CD4-positive, alpha-beta memory T cell (primary cell): Measurements from ENCODE around the gene SYNGAP1. TPM values are rescaled to one million over a fixed set of nuclear protein-coding genes. Genes with fewer than 3 reads are reported as not detected.
"Not testable (repeated sequence)": the region's sequence is repeated elsewhere in the genome, so short reads cannot be mapped to it uniquely, and the experiment has no call there.

Source experiments
- CTCF ChIA-PET: fragments of 350-600 bp; sonication (Branson Sonifier 250); formaldehyde crosslinking; loops from one replicate; lab custom pipeline; 2021; ENCODE audit warnings: inconsistent platforms; ENCODE audit not compliant: partially characterized antibody; lab: Charles Lee
- POLR2A ChIA-PET: fragments of 350-600 bp; sonication (Branson Sonifier 250); formaldehyde crosslinking; loops from one replicate; lab custom pipeline; 2021; ENCODE audit not compliant: partially characterized antibody; lab: Charles Lee
- DNase-seq, 5 donors: peaks; one replicate each; pipeline versions ENCODE4 v3.0.0 to v3.0.0-alpha.2; 2020 to 2022; ENCODE audit warnings: mixed read lengths in 1 of 5
- H3K27ac ChIP-seq: one replicate; pipeline ENCODE4 v1.7.0; 2013; ENCODE audit warnings: low read depth, low read length
- H3K27me3 ChIP-seq: 2 replicates; pipeline ENCODE4 v1.7.0; 2013; ENCODE audit warnings: mild to moderate bottlenecking, low read length, moderate library complexity; ENCODE audit not compliant: insufficient read depth
- H3K36me3 ChIP-seq: 2 replicates; pipeline ENCODE4 v1.7.0; 2013; ENCODE audit warnings: mild to moderate bottlenecking, low read length, moderate library complexity; ENCODE audit not compliant: insufficient read depth
- H3K4me1 ChIP-seq: 2 replicates; pipeline ENCODE4 v1.7.0; 2013; ENCODE audit warnings: mild to moderate bottlenecking, low read length, moderate library complexity; ENCODE audit not compliant: insufficient read depth
- H3K4me3 ChIP-seq, 2 donors: one replicate each; pipeline ENCODE4 v1.7.0; 2013; ENCODE audit warnings: low read length in 2 of 2, mild to moderate bottlenecking in 1 of 2
- H3K9me3 ChIP-seq, 2 donors: one replicate each; pipeline ENCODE4 v1.7.0; 2013; ENCODE audit warnings: low read length in 2 of 2, control low read depth in 1 of 2; ENCODE audit not compliant: control insufficient read depth in 1 of 2
- H3K27ac Mint-ChIP-seq, 7 donors: one replicate each; pipeline ENCODE4 v1.8.0; 2020 to 2021; ENCODE audit warnings: mixed read lengths in 7 of 7, mild to moderate bottlenecking in 6 of 7, inconsistent platforms in 3 of 7, moderate library complexity in 3 of 7
- H3K27me3 Mint-ChIP-seq, 2 donors: one replicate each; pipeline ENCODE4 v1.8.0; 2020 to 2021; ENCODE audit warnings: mixed read lengths in 2 of 2
- H3K36me3 Mint-ChIP-seq, 2 donors: one replicate each; pipeline ENCODE4 v1.8.0; 2020 to 2021; ENCODE audit warnings: mixed read lengths in 2 of 2, inconsistent platforms in 1 of 2, mild to moderate bottlenecking in 1 of 2
- H3K4me1 Mint-ChIP-seq, 4 donors: one replicate each; pipeline ENCODE4 v1.8.0; 2020 to 2021; ENCODE audit warnings: mixed read lengths in 4 of 4, mild to moderate bottlenecking in 1 of 4
- H3K4me3 Mint-ChIP-seq, 8 donors: one replicate each; pipeline ENCODE4 v1.8.0; 2020 to 2021; ENCODE audit warnings: mixed read lengths in 8 of 8, mild to moderate bottlenecking in 7 of 8, moderate library complexity in 6 of 8, inconsistent platforms in 3 of 8
- H3K9me3 Mint-ChIP-seq, 8 donors: one replicate each; pipeline ENCODE4 v1.8.0; 2020 to 2021; ENCODE audit warnings: mixed read lengths in 8 of 8, mild to moderate bottlenecking in 5 of 8, inconsistent platforms in 3 of 8, moderate library complexity in 1 of 8
- intact Hi-C: fragments of 100-400 bp; cut with micrococcal nuclease; formaldehyde crosslinking; loops from one replicate; pipeline ENCODE4 v1.15.1; 2023
- polyA plus RNA-seq, 2 donors: library from polyadenylated mRNA; unstranded; fragments of 300-500 nt; fragmentation: Illumina TruSeq; gene quantifications; one replicate each; pipeline ENCODE4 v1.2.3, GENCODE V29; 2021
- total RNA-seq, 2 experiments: library from RNA; stranded (reverse); gene quantifications; one replicate each; pipeline ENCODE4 v1.2.3, GENCODE V29; 2021

Gene SYNGAP1
- total and polyA plus RNA-seq, 4 experiments from 2014 or later, result 1.9 to 48.0 (median 47.8) TPM; not detected in 1

DNA sequence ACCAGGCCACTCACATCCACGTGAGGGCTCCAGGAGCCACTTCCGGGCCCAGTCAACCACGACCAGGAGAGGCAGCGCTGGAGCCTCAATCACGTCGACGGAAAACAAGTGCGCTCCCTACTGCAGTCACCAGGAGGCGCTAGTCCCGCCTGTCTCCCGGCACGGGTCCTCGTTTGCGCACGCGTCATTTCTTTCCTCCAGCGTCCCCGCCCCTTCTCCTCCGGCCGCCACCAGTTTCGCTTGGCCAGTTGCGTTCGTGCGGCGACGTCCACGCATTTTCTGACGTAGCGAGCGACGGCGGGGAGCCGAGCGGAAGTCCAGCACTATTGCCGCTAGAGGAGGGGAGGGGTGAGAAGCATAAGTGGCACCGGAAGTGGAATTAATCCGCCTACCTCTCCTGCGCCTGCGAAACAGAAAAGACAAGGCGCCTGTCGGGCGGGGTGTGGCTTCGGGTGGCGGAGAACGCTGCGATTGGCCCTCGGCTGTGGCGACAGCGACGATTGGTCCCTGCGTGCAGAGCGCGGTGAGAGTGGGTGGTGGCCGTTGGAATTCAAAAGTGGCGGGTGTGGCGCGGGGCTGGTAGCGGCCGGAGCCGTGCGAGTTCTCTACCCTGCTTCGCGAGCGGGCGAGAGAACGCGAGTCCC, 28.5 kb upstream of the SYNGAP1 start, which contains the start of gene KIFC1:
TSS of gene KIFC1 (plus strand) at position 546 of the 644 bp plus-strand sequence. CDS start 163 bp downstream, outside the sequence.
- H3K9me3 Mint-ChIP-seq, result no peaks in the 10 kb centered on the region
- peaks cover 21% of the 10 kb centered on the region for H3K4me1 ChIP-seq
- DNase-seq, result peak; percentile 99
- no peaks in the 10 kb centered on the region for H3K27me3 ChIP-seq
- intact Hi-C loops, result loop anchor here (1.0 to 2.0 kb wide), 16 partner anchors 19 to 191 kb away; partner anchors contain the start of genes BAK1, CUTA, PFDN6 and RGL2
- H3K4me3 Mint-ChIP-seq, result peak within 1 kb of the TSS; percentile 83 to 94 (median 86)
- H3K4me3 ChIP-seq, result peak within 1 kb of the TSS; percentile 18 to 78
- CTCF ChIA-PET, result interaction anchor here (0.6 to 2.0 kb wide), 28 partner anchors 10 to 320 kb away, joined by 3 to 26 read pairs (median 4); partner anchors contain the start of genes B3GALT4, CUTA, RPS18 and UQCC2
- no peaks in the 10 kb centered on the region for H3K36me3 ChIP-seq
- H3K27ac ChIP-seq, result peak within 1 kb of the TSS; percentile 74
- peaks cover 25 to 40% (median 30%) of the 10 kb centered on the region in 4 donors for H3K4me1 Mint-ChIP-seq
- POLR2A ChIA-PET, result interaction anchor here (0.7 to 3.8 kb wide), 22 partner anchors 14 to 188 kb away, joined by 3 to 32 read pairs (median 6); partner anchors contain the start of genes B3GALT4, BAK1, CUTA and PFDN6
- no peaks in the 10 kb centered on the region for H3K9me3 ChIP-seq
- no peaks in the 10 kb centered on the region for H3K36me3 Mint-ChIP-seq
- H3K27me3 Mint-ChIP-seq, result no peaks in the 10 kb centered on the region
- peak within 1 kb of the TSS; percentile 89 to 99 (median 98) for H3K27ac Mint-ChIP-seq

DNA sequence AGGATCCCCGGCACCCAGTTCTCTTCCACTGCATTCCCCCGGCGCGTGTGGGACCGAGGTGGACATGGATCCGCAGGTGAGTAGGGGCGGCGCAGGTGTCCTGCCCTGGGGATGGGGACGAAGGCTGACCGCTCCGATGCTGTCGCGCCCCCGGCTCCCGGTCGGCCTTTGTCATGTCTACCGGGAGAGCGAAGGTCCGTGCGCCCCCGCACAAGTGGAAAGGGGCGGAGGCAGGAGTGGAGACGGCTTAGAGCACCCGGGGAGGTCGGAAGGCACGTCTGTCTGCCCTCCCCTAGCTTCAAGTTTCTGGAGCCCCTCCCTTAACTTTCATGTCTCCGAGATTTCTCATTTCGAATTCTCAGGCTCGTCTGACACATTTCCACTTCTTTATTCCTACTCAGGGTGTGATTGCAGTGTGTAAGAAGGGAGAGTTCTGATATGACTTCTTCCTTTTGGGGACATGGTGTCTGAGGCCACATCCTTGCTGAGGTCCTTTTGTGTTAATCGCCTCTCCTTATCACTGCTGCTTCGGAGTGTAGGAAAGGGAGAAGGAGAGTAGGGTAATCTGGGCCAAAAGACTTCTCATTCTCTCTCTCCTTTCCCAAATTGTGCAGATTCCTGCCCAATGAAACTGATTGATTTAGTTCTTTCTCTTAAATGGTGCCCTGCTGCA, 27.8 kb upstream of the SYNGAP1 start:
- Mint-ChIP-seq H3K36me3 (no peaks in the 10 kb centered on the region), H3K27ac (peak overlapping the region; percentile 89 to 99 (median 98)), H3K4me1 (peaks cover 25 to 40% (median 30%) of the 10 kb centered on the region in 4 donors), H3K4me3 (peak overlapping the region; percentile 83 to 94 (median 86)), H3K9me3 (no peaks in the 10 kb centered on the region), H3K27me3 (no peaks in the 10 kb centered on the region)
- CTCF ChIA-PET, result no interaction called here
- POLR2A ChIA-PET, result interaction anchor here (1.0 to 3.8 kb wide), 7 partner anchors 11 to 93 kb away, joined by 3 to 32 read pairs (median 16); partner anchors contain the start of genes CUTA, RGL2 and TAPBP
- Histone ChIP-seq H3K9me3 (no peaks in the 10 kb centered on the region), H3K27ac (peak overlapping the region; percentile 74), H3K27me3 (no peaks in the 10 kb centered on the region), H3K4me1 (peaks cover 21% of the 10 kb centered on the region), H3K4me3 (peak overlapping the region; percentile 18 to 78), H3K36me3 (no peaks in the 10 kb centered on the region)
- intact Hi-C loops, result loop anchor here (1.0 to 2.0 kb wide), 16 partner anchors 18 to 192 kb away; partner anchors contain the start of genes BAK1, CUTA, PFDN6 and RGL2
- no peak for DNase-seq

DNA sequence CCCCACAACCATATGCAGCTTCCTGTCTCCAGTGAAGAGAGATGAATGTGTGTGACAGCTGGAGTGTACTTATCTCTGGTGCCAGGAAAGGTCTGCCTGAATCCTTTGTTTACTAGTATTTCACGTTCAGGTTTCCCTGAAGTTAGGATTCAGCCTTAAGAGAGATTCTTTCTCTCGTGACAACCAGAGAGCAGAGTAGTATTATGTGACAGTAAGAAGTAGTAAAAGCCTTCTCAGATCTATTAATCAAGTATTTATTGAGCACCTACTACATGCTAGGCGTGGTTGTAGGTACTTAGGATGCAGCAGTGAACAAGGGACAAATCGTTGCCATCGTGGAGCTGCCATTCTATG, 27.3 kb upstream of the SYNGAP1 start:
- Histone ChIP-seq H3K4me1 (peaks cover 21% of the 10 kb centered on the region), H3K27me3 (no peaks in the 10 kb centered on the region), H3K4me3 (peak overlapping the region in 1 of 2 donors; percentile 18), H3K27ac (peak overlapping the region; percentile 74), H3K9me3 (no peaks in the 10 kb centered on the region), H3K36me3 (no peaks in the 10 kb centered on the region)
- Mint-ChIP-seq H3K4me3 (peak overlapping the region; percentile 83 to 94 (median 86)), H3K36me3 (no peaks in the 10 kb centered on the region), H3K27me3 (no peaks in the 10 kb centered on the region), H3K4me1 (peaks cover 25 to 40% (median 30%) of the 10 kb centered on the region in 4 donors), H3K9me3 (no peaks in the 10 kb centered on the region), H3K27ac (peak overlapping the region; percentile 89 to 99 (median 98))
- POLR2A ChIA-PET, result interaction anchor here (1.0 to 3.5 kb wide), 5 partner anchors 11 to 94 kb away, joined by 3 to 26 read pairs (median 3); partner anchors contain the start of genes CUTA, RGL2 and TAPBP
- no peak for DNase-seq
- CTCF ChIA-PET, result no interaction called here
- intact Hi-C loops, result no loop called here

DNA sequence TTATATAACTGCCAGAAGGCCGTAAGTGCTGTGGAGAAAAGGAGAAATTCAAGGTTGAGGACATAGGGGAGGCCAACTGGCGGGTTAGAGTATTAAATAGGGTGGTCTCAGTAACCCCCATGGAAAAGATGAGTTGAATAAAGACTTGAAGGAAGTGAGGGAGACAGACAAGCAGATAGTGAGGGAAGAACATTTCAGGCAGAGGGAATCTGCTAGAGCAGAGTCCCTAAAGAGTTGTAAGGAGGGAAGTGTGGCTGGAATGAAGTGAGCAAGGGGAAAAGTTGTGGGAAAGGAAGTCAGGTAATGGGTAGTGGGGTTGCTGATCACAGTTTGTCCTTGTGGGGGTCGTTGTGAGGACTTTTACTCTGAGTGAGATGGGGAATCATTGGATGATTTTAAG, 26.9 kb upstream of the SYNGAP1 start:
- H3K36me3 Mint-ChIP-seq, result no peaks in the 10 kb centered on the region
- ChIA-PET CTCF (interaction anchor here (0.7 kb wide), 1 partner anchor 33 kb away, joined by 3 read pairs; no protein-coding TSS in a partner anchor), POLR2A (interaction anchor here (1.0 kb wide), 1 partner anchor 10 kb away, joined by 3 read pairs; no protein-coding TSS in a partner anchor)
- H3K4me1 Mint-ChIP-seq, result peaks cover 25 to 45% (median 32%) of the 10 kb centered on the region in 4 donors
- Histone ChIP-seq H3K4me1 (peaks cover 21% of the 10 kb centered on the region), H3K4me3 (peak overlapping the region in 1 of 2 donors; percentile 18), H3K27me3 (no peaks in the 10 kb centered on the region), H3K36me3 (no peaks in the 10 kb centered on the region), H3K27ac (no peak overlapping the region), H3K9me3 (no peaks in the 10 kb centered on the region)
- peak overlapping the region; percentile 83 to 99 (median 97) for H3K27ac Mint-ChIP-seq
- no peak for DNase-seq
- H3K4me3 Mint-ChIP-seq, result peak overlapping the region in 4 of 8 donors; percentile 33 to 94 (median 84)
- H3K9me3 Mint-ChIP-seq, result no peaks in the 10 kb centered on the region
- H3K27me3 Mint-ChIP-seq, result no peaks in the 10 kb centered on the region
- intact Hi-C loops, result no loop called here

DNA sequence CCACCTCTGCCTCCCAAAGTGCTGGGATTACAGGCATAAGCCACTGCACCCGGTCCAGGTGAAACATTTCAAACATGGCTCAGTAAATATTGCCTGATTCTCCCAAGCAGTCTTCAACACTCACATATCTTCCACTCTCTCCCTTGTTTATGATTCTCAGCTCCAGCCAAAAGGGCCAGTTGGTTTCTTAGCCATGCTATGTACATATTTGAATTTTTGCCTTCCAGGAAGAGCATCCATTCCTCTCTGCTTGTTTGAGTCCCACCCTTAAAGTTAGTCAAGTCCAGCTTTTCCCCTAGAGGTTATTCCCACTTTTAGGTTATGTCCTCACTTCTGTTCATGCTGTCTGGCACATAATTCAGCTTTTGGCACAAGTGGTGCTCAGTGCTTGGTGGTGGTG, 22.3 kb upstream of the SYNGAP1 start:
- no peak for DNase-seq
- no peaks in the 10 kb centered on the region for H3K9me3 Mint-ChIP-seq
- no peak overlapping the region for H3K4me3 Mint-ChIP-seq
- Histone ChIP-seq H3K9me3 (no peaks in the 10 kb centered on the region), H3K4me3 (no peak overlapping the region), H3K27ac (no peak overlapping the region), H3K36me3 (no peaks in the 10 kb centered on the region), H3K4me1 (peaks cover 7% of the 10 kb centered on the region), H3K27me3 (no peaks in the 10 kb centered on the region)
- CTCF ChIA-PET, result no interaction called here
- H3K36me3 Mint-ChIP-seq, result no peaks in the 10 kb centered on the region
- POLR2A ChIA-PET, result no interaction called here
- H3K27me3 Mint-ChIP-seq, result no peaks in the 10 kb centered on the region
- peak overlapping the region in 2 of 7 donors; percentile 87 to 88 for H3K27ac Mint-ChIP-seq
- intact Hi-C loops, result no loop called here
- peaks cover 11 to 27% (median 14%) of the 10 kb centered on the region in 4 donors for H3K4me1 Mint-ChIP-seq

DNA sequence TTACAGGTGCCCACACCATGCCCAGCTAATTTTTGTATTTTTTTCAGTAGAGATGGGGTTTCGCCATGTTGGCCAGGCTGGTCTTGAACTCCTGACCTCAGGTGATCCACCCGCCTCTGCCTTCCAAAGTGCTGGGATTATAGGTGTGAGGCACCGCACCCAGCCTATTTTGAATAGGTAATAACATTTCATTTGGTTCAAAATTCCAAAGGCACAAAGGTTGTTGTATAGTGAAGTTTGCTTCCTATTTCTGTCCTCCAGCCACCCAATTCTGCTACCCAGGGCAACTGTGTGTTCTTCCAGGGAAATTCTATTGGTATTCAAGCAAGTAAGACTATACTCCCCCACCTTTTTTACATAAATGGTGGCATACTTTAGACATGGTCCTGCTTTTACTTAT, 21.3 kb upstream of the SYNGAP1 start:
- H3K4me3 Mint-ChIP-seq, DNase-seq, CTCF ChIA-PET, H3K27me3 Mint-ChIP-seq, H3K36me3 ChIP-seq, H3K4me1 ChIP-seq, H3K27ac Mint-ChIP-seq, H3K27ac ChIP-seq, H3K9me3 ChIP-seq, H3K36me3 Mint-ChIP-seq, H3K4me3 ChIP-seq, H3K27me3 ChIP-seq, POLR2A ChIA-PET, intact Hi-C loops, H3K9me3 Mint-ChIP-seq: not testable (repeated sequence)
- H3K4me1 Mint-ChIP-seq, result peaks cover 6 to 20% (median 8%) of the 10 kb centered on the region in 4 donors

DNA sequence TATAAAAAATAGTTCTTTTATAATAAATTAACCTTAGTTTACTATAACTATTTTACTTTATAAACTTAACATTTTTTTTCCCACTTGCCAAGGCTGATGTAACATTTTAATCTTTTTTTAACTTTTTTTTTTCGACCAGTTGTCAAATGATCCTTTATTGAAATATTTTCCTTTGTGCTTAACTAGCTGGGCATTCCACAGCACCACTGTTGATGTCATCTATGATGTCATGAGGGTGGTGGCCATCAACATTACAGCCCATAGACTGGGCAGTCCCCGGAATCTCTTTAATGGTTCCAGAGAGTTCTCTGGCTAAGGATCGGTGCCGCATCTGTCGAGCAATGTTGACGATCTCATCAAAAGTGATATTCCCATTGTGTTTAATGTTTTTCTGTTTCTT, 20.0 kb upstream of the SYNGAP1 start:
- H3K4me1 ChIP-seq, POLR2A ChIA-PET, H3K4me3 Mint-ChIP-seq, H3K27ac ChIP-seq, H3K27me3 ChIP-seq, H3K27me3 Mint-ChIP-seq, H3K9me3 ChIP-seq, H3K36me3 ChIP-seq, intact Hi-C loops, H3K36me3 Mint-ChIP-seq, H3K9me3 Mint-ChIP-seq, DNase-seq, CTCF ChIA-PET, H3K4me3 ChIP-seq: not testable (repeated sequence)
- Mint-ChIP-seq H3K4me1 (peaks cover 8 to 19% (median 11%) of the 10 kb centered on the region in 4 donors), H3K27ac (peak overlapping the region in 1 of 7 donors; percentile 53)
